Activated T-cell treated with anti-CD3 and anti-CD28 coated beads, Interleukin-2, amount 50 U/mL, for 48 hours (primary cell): ENCODE measurements around the gene ACBD4.

Experiments
- DNase-seq, 2 experiments: peaks; one replicate each; pipeline ENCODE4 v3.0.0-alpha.2; 2020

The ACBD4 gene, protein sequence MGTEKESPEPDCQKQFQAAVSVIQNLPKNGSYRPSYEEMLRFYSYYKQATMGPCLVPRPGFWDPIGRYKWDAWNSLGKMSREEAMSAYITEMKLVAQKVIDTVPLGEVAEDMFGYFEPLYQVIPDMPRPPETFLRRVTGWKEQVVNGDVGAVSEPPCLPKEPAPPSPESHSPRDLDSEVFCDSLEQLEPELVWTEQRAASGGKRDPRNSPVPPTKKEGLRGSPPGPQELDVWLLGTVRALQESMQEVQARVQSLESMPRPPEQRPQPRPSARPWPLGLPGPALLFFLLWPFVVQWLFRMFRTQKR

DNA sequence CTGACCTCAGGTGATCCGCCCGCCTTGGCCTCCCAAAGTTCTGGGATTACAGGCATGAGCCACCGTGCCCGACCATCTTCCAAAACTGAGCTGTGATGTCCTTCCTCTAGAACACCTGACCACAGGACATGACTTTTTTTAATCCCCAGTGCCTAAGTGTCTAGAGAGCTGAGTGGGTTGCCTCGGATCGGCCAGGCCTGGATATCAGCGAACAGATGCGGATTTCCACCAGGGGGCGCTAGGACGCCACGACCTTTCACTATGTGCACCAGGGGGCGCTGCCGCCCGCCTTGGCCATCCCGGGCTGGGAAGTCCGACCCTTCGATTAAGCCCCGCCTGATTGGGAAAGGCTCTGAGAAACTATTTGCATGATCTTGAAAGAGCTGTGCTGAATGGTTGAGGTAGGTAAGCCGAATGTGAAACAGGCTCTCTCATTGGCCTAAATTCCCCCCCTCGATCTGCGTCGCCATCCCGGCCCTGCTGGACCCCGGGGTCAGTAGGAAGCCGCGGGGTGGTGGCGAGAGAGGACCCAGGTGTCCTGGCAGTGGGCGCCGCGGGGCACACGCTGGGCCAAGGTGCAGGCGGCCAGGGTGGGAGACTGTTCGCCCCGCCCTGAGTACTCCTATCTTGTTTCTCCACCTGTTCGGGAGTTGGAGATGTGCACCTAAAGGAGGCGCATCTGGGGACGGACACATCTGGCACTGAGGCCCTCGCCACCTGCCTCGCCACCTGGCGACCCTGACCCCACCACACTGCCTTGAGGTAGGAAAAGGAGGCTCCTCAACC, at the start of gene ACBD4:
ACBD4 (plus strand) TSS at position 496 of the 786 bp plus-strand sequence. CDS start 458 bp downstream, outside the sequence.
- peak; percentile 99 for DNase-seq

DNA sequence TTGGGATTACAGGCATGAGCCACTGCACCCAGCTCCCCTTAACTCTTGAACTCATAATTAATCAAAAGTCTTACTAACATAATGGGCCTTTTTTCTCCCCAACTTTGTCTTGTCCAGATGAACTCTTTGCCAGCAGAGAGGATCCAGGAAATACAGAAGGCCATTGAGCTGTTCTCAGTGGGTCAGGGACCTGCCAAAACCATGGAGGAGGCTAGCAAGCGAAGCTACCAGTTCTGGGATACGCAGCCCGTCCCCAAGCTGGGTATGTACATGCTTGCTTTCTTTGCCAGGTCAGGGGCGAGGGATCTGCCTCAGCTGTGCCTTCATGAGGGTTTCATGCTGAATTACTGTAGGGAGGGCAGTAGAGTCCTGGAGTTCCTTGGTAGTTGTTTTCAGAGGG, 49.1 kb upstream of the ACBD4 start:
- DNase-seq, result no peak

DNA sequence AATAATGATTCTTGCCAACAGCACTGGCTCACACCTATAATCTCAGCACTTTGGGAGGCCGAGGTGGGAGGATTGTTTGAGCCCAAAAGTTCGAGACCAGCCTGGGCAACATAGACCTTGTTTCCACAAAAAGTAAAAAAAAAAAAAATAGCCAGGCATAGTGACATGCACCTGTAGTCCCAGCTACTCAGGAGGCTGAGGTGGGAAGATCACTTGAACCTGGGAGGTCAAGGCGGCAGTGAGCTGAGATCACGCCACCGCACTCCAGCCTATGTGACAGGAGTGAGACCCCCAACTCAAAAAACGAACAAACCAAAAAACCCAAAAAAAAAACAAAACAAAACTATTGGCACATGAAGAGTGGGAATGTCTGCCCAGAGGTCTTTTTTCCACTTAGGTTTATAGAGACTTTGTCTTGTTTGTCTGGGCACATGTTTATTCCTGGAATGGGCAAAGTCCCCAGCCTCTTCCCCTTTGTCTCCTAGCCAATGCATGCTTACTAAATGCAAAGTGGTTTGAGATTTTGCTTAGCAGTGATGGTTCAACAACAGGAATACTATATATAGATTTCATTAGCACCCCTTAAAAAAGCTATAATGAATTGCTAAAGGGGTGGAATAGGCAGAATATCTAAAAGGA, 48.5 kb upstream of the ACBD4 start:
- no peak for DNase-seq

DNA sequence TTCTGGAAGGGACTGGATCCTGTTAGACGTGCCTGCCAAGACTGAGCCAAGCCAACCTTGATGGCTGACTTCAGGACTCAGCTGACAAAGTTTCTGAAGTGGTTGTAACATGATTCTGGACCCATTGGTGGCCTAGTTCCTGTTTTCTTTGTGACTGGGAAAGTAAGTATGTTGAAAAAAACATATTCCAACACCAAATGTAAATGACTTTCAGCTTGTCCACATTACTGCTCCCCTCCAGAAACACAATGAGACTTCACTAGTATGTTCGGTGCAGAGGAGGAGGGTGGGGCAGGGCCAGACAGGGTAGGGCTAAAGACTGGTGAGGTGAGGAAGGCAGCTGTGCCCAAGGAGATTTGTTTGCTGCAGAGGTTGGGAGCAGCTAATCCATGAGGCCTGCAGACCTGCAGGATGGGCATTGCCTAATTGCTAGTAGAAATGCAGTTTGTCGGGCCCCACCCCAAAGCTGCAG, 47.9 kb upstream of the ACBD4 start:
- no peak for DNase-seq

DNA sequence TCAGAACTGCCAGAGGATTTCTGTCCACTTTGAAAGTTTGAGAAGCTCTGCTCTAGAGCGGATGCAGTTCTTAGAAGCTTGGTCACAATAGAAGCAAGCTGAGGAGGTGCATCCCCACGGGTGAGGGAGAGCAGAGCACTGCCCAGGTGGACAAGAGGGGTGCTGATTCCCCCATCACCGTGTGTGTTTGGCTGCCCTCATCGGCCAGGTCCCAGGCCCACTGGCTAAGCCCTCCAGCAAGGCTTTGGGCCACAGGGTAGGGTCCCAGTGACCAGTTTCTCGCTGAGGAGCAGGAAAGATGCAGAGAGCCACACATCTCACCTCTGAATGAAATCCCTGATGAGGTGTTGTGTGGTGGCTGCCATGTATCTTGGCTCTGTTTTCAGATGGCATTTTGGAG, 47.5 kb upstream of the ACBD4 start:
- DNase-seq, result no peak

DNA sequence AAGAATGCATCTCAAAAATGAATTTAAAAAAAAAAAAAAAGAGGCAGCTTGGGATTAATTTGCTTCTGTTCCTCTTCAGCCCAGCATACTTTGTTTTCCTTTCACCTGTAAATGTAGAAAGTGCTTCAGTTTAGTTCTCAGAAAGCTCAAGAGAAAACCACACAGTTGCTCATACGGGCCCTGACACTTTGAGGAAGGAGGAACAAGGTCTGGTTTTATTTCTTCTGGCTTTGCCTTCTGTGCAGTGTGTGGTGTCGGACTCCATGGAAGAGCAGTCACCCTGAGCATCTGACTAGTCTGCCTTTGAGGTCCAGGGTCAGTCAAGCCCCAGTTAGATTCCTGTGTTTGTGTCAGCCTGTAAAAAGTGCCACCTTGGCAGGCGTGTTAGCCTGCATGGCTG, 46.7 kb upstream of the ACBD4 start:
- no peak for DNase-seq

DNA sequence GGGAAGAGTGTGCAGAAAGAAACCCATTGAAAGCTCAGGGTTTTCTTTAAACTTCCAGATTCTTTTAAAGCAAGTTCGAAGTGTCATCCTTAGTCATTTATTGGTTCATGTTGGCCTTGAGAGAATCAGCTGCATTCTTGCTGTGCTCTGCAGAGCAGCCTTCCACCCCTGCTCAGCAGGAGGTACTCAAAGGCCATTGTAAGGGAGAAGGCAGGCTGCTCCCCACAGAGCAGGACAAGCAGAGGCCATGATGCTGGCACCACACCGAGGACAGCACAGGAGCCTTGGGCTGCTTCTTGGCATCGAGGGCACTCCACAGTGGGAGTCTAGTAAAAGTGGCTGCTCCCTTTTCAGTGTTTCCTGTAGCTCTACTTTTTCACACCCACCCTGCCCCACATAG, 44.8 kb upstream of the ACBD4 start:
- DNase-seq, result no peak

DNA sequence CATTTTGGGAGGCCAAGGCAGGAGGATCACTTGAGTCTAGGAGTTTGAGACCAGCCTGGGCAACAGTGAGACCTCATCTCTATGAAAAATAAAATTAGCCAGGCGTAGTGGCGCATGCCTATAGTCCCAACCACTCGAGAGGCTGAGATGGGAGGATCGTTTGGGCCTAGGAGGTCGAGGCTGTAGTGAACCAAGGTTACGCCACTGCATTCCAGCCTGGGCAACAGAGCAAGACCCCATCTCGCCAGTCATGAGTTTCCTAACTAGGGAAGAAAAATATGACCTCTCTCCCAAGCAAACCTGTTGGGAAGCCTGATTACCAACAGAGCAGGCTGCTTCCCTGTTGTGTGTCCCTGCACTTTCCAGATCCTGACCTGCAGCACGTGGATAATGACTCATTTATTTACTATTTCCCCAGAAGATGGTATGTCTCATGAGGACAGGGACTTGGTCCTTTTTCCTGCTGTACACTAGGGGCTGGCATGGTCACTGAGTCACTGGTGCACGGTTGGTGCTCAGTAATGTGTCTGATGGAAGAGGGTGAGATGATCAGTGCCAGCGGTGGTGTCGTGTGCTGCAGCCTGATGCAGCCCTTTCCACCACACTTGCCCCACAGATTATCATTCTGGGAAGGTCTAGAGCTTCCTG, 43.6 kb upstream of the ACBD4 start:
- no peak for DNase-seq

DNA sequence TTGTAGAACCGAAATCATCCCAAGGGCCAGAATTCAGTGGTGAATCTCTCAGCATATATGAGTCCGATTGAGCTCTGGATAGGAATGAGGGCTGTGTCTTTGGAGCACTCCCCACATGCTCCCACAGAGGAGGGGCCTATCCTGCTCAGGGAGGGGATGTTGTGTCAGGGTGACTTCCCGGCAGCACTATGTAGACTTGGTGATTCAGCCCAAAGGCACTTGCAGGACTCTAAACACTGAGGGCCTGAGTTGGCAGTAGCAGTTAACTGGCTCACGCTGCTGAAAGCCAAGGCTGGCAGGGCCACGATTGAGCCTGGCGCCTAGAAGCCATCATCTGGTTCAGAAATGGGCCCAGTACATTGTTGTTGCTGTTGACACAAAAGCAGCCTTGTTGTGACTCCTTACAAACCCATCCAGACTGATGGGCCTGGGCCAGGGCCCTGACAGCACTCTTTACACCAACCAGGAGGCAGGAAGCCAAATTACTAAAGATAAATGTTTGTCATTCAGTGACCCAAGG, 42.5 kb upstream of the ACBD4 start:
- no peak for DNase-seq

DNA sequence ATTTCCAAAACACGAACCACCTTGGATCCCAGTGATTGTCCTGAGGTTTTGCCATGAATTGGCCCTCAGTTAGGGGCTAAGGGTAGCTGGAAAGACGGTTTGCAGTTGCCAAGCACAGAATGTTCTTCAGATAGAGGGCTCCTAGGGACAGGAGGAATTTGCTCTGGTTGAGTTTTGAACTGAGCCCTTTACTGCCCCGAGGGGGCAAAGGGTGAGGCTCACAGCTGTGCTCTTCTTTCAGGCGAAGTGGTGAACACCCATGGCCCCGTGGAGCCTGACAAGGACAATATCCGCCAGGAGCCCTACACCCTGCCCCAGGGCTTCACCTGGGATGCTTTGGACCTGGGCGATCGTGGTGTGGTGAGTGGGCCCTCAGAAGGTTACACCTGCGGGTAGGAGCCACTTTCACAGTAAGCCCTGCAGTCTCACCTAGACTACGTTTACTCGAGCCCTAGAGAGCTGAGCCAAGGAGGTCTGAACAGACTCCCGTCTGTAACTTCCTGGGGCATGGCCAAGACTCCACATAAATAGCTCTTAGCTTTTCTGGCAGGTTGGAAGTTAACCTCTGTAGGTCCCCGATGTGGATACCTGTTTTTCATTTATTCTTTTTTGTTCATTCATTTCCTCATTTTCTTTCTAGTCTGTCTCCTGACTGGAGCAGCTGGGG, 41.9 kb upstream of the ACBD4 start:
- DNase-seq, result no peak

DNA sequence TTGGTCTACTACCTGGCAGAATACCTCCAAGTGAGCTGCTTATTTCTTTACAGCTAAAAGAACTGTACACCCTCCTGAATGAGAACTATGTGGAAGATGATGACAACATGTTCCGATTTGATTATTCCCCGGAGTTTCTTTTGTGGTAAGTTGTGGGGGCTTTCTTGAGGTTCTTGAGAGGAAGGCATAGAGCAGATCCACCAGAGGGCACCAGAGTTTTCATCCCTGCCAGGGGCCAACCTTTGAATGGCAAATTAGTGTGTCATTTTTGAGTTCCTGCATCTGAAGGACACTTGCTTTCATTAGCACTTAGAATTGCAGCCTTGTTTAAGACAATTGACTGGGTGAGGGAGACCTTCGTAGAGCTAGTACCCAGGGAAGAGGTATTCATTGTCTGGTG, 39.3 kb upstream of the ACBD4 start:
- DNase-seq, result no peak

DNA sequence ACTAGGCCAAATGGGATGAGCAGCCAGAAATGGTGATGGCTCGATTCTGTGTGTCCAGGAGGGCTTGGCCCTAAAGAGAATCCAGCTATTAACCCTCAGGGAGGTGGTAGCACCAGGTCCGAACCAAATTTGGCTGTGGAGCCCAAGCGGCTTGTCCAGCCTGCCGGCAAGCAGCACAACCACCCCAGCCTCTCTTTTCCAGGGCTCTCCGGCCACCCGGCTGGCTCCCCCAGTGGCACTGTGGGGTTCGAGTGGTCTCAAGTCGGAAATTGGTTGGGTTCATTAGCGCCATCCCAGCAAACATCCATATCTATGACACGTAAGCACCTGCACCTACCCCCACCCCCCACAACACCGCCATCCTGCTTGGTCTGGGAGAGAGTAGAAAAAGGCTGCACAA, 38.6 kb upstream of the ACBD4 start:
- no peak for DNase-seq

DNA sequence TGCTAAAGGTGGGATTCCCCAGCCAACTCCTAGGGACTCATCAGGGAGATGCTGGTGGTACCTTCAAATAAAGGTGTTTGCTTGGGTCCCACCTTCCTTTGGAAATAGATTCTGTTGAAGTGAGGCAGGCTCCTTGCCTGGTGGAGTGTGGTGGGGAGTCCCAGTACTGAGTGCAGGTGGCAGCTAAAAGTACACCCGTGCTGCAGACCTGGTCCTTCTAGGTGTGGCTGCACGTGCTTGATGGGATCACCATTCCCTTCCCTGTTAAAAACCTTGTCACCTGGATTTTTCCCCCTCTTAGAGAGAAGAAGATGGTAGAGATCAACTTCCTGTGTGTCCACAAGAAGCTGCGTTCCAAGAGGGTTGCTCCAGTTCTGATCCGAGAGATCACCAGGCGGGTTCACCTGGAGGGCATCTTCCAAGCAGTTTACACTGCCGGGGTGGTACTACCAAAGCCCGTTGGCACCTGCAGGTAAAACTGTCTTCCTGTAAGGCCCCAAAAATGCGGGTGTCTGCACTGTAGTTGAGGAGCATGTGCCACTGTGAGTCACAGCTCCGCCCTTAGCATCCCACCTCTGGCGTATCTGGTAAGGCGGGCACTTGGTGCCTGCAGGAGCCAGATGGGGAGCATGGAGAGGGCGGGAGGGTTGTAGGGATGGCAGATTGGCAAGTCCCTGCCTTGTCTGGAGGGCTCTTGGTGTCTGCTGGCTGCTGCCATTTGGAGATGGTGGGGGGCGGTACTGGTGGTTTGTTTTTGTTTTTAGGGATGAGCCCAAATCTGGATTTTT, 37.2 kb upstream of the ACBD4 start:
- DNase-seq, result no peak

DNA sequence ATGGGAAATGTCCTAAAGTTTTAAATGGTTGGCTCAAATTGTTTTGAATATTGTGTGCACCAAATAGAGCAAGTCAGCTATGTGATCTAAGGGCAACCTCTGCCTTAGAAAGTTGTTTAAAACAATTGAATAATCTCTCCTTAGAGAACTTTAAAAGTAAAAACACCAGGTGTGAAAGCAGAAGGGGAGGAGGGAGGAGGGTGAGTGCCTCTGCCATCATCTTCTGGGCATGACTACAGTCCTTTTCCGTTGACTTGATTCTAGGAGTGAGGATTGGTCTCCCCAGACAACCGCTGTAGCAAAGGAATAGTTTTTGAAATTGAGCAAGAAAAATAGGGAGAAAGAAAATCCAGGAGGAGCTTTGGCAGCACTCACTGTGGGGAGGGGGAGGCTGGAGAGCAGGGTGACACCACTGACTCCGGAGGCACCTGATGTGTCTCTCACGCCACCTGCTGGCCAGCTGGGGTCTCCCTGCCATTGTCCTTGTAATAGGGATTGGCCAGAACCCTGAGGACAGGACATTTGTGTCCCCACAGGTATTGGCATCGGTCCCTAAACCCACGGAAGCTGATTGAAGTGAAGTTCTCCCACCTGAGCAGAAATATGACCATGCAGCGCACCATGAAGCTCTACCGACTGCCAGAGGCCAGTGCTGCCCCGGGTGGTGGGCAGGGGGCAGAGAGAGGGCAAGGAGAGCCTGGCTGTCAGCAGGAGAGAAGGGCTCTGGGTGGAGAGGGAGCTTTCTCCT, 36.4 kb upstream of the ACBD4 start:
- DNase-seq, result peak; percentile 86 to 88

DNA sequence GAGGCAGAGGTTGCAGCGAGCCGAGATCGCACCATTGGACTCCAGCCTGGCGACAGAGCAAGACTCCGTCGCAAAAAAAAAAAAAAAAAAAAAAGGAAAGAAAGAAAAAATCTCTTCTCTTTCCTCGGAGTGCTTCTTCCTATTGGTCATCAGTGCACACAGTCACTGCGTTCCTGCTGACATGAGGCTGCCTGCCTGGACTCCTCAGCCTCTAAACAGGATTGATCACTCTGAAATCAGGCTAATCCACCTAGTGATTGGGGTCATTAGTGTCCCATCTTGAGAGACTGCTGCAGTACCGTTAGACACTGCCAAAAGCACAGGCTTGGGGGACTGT, 34.0 kb upstream of the ACBD4 start:
- DNase-seq, result no peak

DNA sequence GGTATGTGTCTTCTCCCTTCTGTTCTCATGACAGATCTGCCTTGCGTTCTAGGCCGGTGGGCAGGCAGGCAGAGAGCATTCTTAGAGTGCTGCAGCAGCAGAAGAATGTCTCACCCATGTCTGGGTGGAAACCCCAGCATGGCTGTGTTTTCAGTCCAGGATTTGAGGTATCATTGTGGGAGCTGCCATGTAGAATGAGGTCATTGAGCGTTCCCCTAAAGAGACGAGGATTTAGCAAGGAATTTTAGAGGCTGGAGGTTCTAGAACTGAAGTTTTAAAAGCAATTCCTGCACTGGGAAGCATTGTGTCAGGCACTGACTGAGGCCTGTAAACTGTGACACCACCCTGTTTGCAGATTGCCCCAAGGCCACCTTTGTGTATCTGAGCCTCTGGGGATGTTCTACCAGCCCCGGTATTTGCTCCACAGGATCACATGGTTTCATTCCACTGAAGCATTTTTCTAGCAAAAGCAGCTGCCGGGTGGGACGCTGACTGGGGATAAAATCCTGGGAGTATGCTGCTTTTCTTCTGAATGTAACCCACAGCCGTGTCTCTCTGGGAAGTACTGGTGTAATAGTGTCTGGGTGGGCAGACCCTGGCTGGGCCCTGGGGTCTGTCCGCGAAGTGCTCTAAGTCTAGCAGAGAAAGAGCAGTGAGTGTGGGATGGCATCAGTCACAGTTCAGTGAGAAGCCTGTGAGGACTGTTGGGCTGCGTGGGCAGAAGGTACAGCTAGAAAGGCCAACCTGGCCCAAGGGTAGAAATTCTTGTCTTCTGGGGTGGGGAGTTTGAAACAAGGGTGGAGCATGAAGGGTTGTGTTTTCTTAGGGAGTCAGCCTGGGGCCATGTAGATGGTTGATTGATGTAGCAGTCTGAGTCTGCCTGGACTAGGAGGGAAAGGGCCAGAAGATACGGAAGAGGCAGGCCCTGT, 33.3 kb upstream of the ACBD4 start:
- no peak for DNase-seq

DNA sequence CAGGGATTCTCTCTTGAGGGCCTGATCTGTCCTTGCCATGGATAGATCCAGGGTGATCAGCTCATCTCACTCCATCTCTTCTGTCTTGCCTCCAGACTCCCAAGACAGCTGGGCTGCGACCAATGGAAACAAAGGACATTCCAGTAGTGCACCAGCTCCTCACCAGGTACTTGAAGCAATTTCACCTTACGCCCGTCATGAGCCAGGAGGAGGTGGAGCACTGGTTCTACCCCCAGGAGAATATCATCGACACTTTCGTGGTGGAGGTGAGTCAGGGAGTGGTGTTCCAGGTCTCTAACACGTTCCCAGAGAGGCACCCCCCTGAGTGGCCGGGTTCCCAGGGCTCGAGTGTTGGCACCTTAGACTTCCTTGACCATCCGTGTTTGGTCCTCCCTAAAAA, 32.6 kb upstream of the ACBD4 start:
- DNase-seq, result no peak

DNA sequence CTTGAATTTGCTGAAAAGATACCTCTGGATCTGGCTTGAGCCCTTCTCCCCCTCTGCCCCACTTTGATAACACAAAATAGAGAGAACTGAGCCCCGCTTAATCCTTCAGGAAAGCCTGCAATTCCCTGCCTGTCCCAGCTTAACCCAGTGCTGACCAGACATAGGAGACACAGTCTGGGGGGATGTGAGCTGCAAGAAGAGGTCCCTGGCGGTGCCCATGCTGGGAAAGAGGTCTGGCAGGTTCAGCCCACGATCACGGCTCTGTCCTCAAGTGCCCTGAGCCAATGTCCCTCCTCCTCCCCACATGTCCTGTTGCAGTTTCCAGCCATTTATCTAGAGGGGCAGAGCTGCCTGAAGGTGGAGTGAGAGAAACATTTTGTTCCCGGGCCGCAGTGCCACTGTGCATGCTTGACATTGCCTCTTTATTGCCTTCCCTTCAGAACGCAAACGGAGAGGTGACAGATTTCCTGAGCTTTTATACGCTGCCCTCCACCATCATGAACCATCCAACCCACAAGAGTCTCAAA, 32.2 kb upstream of the ACBD4 start:
- DNase-seq, result no peak

DNA sequence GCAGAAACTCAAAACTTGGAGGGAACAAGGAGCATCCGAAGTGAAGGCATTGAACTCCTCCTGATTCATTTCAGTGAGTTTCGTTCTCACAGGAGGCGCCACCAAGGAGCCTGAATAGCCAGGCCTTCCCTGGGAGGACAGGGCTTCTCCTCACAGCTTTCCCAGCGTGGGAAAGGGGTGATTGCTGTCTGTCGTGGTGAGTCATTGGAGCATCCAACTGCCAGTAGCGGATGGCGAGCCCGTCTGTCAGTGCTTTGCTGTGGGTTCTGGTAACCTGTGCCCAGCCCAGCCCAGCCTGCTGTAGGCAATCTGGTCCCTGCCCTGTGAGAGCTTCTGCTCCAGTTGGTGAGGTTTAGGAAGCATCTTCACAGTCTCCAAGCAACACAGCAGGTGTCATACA, 31.5 kb upstream of the ACBD4 start:
- no peak for DNase-seq

DNA sequence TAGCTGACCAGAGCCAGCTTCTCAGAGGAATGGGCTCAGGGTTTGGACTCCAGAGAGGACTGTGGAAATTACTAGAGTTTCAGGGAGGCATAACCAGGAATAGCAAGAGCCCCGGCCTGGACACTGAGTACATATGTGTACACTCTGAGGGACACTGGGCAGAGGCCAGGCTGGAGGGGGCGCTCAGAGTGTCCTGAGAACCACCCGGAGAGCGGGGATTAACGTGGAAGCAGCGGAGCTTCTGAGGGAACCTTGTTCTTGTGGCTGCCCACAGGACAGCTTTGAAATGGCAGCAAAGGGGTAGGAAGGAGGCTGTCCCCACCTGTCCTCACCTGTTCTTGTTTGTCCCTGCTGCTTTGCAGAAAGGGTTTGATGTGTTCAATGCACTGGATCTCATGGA, 31.0 kb upstream of the ACBD4 start:
- DNase-seq, result no peak
